Measurements from ENCODE around the gene SAMD4B.

DNA sequence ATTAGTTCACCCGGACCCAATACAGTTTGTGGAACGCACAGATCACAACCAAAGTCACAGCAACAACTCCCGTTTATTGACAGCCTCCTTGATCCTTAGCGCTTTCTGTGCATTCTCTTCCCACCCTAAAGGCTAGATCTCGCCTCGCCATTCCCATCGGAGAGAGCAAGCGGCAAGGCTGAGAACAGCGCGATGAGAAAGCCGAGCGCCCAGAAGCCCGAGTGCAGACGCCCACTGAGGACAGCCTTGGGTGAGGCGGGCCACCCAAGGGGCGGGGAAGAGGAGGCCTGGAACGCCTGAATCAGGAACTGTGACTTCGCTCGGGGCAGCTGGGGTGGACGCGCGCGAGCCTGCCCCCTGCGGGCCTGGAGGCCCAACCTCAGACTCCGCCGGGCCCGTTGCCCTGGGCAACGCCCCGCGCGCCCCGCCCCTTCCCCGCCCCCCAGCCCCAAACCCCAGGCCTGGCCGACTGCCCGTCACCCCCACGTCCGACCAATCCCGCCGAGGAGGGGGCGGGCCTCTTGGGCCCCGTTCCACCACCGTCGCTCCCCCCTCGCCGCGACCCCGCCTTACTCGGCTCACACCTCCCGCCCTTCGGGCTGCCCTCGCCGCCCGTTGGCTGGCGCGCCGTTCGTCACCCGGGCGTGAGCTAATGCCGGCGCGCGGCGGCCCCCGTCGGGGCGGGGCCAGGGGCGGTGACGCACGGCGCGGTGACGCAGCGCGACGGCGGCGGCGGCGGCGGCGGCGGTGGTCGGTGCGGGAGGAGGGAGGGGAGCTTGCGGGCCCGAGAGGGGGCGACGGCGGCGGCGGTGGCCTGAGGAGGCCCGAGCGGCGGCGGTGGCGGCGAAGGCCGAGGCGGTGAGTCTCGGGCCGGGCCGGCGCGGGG lies at the start of gene SAMD4B:
- TF ChIP-seq, protein P1, sequence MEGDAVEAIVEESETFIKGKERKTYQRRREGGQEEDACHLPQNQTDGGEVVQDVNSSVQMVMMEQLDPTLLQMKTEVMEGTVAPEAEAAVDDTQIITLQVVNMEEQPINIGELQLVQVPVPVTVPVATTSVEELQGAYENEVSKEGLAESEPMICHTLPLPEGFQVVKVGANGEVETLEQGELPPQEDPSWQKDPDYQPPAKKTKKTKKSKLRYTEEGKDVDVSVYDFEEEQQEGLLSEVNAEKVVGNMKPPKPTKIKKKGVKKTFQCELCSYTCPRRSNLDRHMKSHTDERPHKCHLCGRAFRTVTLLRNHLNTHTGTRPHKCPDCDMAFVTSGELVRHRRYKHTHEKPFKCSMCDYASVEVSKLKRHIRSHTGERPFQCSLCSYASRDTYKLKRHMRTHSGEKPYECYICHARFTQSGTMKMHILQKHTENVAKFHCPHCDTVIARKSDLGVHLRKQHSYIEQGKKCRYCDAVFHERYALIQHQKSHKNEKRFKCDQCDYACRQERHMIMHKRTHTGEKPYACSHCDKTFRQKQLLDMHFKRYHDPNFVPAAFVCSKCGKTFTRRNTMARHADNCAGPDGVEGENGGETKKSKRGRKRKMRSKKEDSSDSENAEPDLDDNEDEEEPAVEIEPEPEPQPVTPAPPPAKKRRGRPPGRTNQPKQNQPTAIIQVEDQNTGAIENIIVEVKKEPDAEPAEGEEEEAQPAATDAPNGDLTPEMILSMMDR (conservative IDR thresholded peaks at IDR 0.05 in 1 of 2, IDR thresholded peaks at IDR 0.05 in 1 of 2; ENCODE audit: low read depth in 1 of 2, low read length in 2 of 2): peak; percentile 46 to 54
- TF ChIP-seq EZH2 (IDR thresholded peaks at IDR 0.05; ENCODE audit: low read length, missing control alignments): no peak

Data from fibroblast of lung (primary cell).